Peyer's patch (tissue), 4 donors: ENCODE measurements around the gene MYO1B. TPM values are rescaled to one million over a fixed set of nuclear protein-coding genes. Genes with fewer than 3 reads are reported as not detected.

Source experiments
- DNase-seq, 3 donors: peaks; one replicate each; pipeline ENCODE4 v3.0.0-alpha.2; 2017 to 2019
- H3K27ac ChIP-seq, 4 donors: fragments of 200-600 bp; sonication (generic); one replicate each; pipeline ENCODE4 v1.5.1; 2016 to 2019
- H3K27me3 ChIP-seq, 2 donors: fragments of 200-600 bp; sonication (generic); one replicate each; pipeline ENCODE4 v1.5.1; 2019
- H3K36me3 ChIP-seq, 3 donors: fragments of 200-600 bp; sonication (generic); one replicate each; pipeline ENCODE4 v1.5.1; 2016 to 2019
- H3K4me1 ChIP-seq, 4 donors: fragments of 200-600 bp; sonication (generic); one replicate each; pipeline ENCODE4 v1.5.1; 2016 to 2019
- H3K4me3 ChIP-seq, 4 donors: fragments of 200-600 bp; sonication (generic); 1 replicate in 3 of 4; 2 replicates in 1 of 4; pipeline ENCODE4 v1.5.1; 2016 to 2019; ENCODE audit warnings: mild to moderate bottlenecking in 1 of 4
- H3K9me3 ChIP-seq, 4 donors: fragments of 200-600 bp; sonication (generic); one replicate each; pipeline ENCODE4 v1.5.1; 2016 to 2019; ENCODE audit warnings: mild to moderate bottlenecking in 1 of 4
- POLR2A ChIP-seq, 2 donors: fragments of 450-650 bp; IDR thresholded peaks; one replicate each; pipeline ENCODE4 v1.5.1; 2017; ENCODE audit warnings: antibody characterized with exemption in 2 of 2, mild to moderate bottlenecking in 2 of 2, moderate library complexity in 2 of 2
- total RNA-seq, 4 donors: library from RNA; depleted of rRNA; stranded (reverse); fragments of >200 nt; gene quantifications; one replicate each; pipeline ENCODE4 v1.1.0, GENCODE V29; 2016
- TF ChIP-seq, protein P1 (sequence below), 6 experiments: fragments of 450-650 bp in 4 of 6; fragments of 200-600 bp in 2 of 6; sonication (generic) in 1 of 6; IDR thresholded peaks; one replicate each; pipeline ENCODE4 v1.5.1; 2017 to 2019; ENCODE audit warnings: antibody characterized with exemption in 6 of 6, mild to moderate bottlenecking in 3 of 6, moderate library complexity in 1 of 6

Gene MYO1B
- total RNA-seq, 4 donors from 2014 or later, result 13.1 to 25.5 (median 19.4) TPM

DNA sequence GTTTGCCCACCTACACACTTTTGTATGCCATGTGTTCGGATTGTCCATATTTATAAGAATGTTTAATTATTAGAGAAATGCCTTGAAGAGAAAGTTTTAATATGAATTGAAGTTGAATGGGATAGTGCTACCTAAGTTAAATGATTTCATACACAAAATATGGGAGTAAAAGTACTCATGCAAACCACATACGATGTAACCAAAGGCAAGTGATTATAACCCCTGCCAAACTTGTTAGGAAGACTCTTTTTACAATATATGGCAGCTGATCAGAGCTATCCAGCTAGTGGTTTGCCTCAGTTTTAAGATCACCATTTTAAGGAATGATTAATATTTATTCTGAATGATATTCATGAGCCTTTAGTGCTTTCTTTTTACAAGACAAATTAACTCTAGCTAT lies 106.7 kb downstream of the MYO1B start:
- DNase-seq, result no peak
- H3K36me3 ChIP-seq, result no peaks in the 10 kb centered on the region
- no peak overlapping the region for H3K27ac ChIP-seq
- H3K4me3 ChIP-seq, result no peak overlapping the region
- no peak for TF ChIP-seq POLR2A (IDR thresholded peaks at IDR 0.05)
- TF ChIP-seq, protein P1, sequence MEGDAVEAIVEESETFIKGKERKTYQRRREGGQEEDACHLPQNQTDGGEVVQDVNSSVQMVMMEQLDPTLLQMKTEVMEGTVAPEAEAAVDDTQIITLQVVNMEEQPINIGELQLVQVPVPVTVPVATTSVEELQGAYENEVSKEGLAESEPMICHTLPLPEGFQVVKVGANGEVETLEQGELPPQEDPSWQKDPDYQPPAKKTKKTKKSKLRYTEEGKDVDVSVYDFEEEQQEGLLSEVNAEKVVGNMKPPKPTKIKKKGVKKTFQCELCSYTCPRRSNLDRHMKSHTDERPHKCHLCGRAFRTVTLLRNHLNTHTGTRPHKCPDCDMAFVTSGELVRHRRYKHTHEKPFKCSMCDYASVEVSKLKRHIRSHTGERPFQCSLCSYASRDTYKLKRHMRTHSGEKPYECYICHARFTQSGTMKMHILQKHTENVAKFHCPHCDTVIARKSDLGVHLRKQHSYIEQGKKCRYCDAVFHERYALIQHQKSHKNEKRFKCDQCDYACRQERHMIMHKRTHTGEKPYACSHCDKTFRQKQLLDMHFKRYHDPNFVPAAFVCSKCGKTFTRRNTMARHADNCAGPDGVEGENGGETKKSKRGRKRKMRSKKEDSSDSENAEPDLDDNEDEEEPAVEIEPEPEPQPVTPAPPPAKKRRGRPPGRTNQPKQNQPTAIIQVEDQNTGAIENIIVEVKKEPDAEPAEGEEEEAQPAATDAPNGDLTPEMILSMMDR (IDR thresholded peaks at IDR 0.05), result no peak
- no peaks in the 10 kb centered on the region for H3K27me3 ChIP-seq
- no peaks in the 10 kb centered on the region for H3K4me1 ChIP-seq
- H3K9me3 ChIP-seq, result no peaks in the 10 kb centered on the region

DNA sequence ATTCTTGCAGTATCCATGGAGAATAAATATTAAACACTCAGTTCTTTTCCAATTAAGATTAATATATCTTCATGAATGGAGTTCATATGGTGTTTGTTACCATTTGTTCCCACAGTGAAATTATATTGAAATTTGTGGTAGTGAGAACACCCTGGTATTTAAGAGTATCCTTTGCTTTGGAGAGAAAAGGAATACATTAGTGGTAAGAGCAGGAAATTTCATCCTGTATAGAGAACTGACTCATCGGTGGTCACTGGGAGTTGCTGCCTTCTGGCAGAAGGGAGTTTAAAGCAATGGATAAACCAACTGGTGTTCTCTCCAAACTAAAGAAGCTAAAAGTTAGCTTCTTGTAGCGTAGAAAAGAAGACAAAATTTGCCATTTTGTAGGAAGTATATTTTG lies 107.3 kb downstream of the MYO1B start:
- no peak for DNase-seq
- Histone ChIP-seq H3K4me3 (no peak overlapping the region), H3K4me1 (no peaks in the 10 kb centered on the region), H3K9me3 (no peaks in the 10 kb centered on the region), H3K27me3 (no peaks in the 10 kb centered on the region), H3K36me3 (no peaks in the 10 kb centered on the region), H3K27ac (no peak overlapping the region)
- no peak for TF ChIP-seq POLR2A (IDR thresholded peaks at IDR 0.05)
- TF ChIP-seq, protein P1 (IDR thresholded peaks at IDR 0.05), result no peak

DNA sequence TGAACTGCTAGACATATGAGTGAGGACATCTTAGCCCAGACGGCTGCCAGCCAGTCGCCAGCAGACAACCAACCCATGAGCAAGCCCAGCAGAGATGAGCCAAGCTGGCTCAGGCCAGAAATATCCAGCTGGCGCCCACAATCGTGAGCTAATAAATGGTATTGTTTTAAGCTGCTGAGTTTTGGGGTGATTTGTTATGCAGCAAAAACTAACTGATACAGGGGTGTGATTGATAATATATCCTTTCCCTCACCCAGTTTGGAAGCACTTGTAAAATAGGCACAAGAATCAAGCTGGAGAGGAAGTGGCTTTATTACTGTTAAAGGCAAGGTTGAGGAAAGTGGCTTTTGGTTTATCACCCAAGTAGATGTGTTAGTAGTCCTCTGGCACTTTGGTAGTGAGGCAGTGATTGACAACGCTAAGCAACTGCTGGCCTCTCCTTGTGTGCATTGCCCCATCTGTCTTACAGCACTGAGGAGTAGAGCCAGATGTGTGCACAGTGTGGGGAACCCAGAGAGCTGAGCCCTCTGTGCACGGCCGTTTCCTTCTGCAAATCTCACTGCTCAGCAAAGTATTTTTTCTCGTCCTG lies 110.1 kb downstream of the MYO1B start:
- TF ChIP-seq, protein P1 (IDR thresholded peaks at IDR 0.05), result no peak
- no peak for TF ChIP-seq POLR2A (IDR thresholded peaks at IDR 0.05)
- H3K27me3 ChIP-seq, result no peaks in the 10 kb centered on the region
- DNase-seq, result no peak
- H3K36me3 ChIP-seq, result no peaks in the 10 kb centered on the region
- no peaks in the 10 kb centered on the region for H3K4me1 ChIP-seq
- no peak overlapping the region for H3K27ac ChIP-seq
- no peaks in the 10 kb centered on the region for H3K9me3 ChIP-seq
- H3K4me3 ChIP-seq, result no peak overlapping the region

DNA sequence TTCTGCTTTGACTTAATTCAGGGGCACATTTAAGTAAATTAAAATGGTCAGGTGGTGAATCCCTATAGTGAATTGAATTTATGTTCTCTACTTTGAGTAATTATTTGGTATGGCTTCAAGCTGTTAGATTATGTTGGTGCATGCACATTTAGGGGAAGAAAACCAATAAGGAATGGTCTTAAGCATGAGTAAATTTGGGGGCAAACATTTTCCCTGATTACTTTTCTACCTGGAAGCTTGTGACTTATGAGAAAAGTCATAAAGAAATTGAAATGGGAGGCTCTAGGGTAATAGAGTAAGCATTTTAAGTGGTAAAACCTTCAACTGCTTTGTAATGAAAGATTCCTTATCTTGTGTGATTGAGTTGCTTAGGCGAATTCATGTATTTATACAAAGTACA lies 112.5 kb downstream of the MYO1B start:
- Histone ChIP-seq H3K9me3 (no peaks in the 10 kb centered on the region), H3K4me3 (no peak overlapping the region), H3K27ac (no peak overlapping the region), H3K27me3 (no peaks in the 10 kb centered on the region), H3K4me1 (no peaks in the 10 kb centered on the region), H3K36me3 (no peaks in the 10 kb centered on the region)
- no peak for TF ChIP-seq POLR2A (IDR thresholded peaks at IDR 0.05)
- TF ChIP-seq, protein P1 (IDR thresholded peaks at IDR 0.05), result no peak
- no peak for DNase-seq

DNA sequence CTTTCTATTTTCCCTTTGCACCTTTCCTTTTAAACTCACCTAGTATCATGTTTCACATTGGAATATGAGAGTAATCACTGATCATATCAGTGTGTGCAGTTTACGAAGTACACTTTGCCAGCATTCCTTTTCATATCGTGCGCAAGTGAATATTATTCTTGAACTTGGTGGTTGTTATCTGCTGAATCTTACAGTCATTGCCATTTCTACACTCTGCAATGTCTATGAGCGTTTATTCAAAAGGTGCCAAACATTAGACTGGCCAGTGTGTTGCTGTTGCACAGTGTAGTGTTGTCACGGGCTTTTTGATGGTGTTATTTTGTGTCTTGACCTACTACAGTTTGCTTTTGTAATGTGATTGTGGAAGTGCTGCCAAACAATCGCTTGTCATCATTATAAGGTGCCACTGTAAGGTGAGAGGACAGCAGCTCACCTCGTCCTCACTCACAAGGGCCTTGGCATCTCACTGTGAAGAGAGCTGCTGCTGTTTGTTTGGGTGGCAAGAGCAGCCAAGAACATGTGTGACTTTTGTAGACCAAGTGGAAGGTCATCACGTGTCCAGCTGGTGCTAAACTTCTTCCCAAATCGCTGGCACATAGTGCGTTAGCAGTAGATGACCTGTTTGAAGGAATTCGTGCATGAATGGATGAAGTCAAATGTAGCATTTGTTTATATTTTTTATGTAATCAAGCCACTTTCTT lies 113.3 kb downstream of the MYO1B start:
- H3K27ac ChIP-seq, result no peak overlapping the region
- TF ChIP-seq, protein P1 (IDR thresholded peaks at IDR 0.05), result no peak
- no peak for TF ChIP-seq POLR2A (IDR thresholded peaks at IDR 0.05)
- no peak for DNase-seq
- no peaks in the 10 kb centered on the region for H3K27me3 ChIP-seq
- no peak overlapping the region for H3K4me3 ChIP-seq
- no peaks in the 10 kb centered on the region for H3K36me3 ChIP-seq
- H3K9me3 ChIP-seq, result no peaks in the 10 kb centered on the region
- no peaks in the 10 kb centered on the region for H3K4me1 ChIP-seq
